T-helper 1 cell treated with Interleukin-12 subunit alpha and Interleukin-12 subunit beta and Interleukin-4 antibody, amounts not matched to agents 30 μg/mL and 1 μg/mL, for 36 hours (primary cell): ENCODE results near the gene WNK2.

Experiments used
- H3K27ac Mint-ChIP-seq: one replicate; pipeline ENCODE4 v1.8.0; 2021; ENCODE audit warnings: mild to moderate bottlenecking, mixed read lengths
- H3K27me3 Mint-ChIP-seq: one replicate; pipeline ENCODE4 v1.8.0; 2021; ENCODE audit warnings: low read depth, mixed read lengths
- H3K36me3 Mint-ChIP-seq: one replicate; pipeline ENCODE4 v1.8.0; 2021; ENCODE audit warnings: low read depth, mixed read lengths
- H3K4me1 Mint-ChIP-seq: one replicate; pipeline ENCODE4 v1.8.0; 2021; ENCODE audit warnings: low read depth, mixed read lengths
- H3K4me3 Mint-ChIP-seq: one replicate; pipeline ENCODE4 v1.8.0; 2021; ENCODE audit warnings: mild to moderate bottlenecking, moderate library complexity, mixed read lengths
- H3K9me3 Mint-ChIP-seq: one replicate; pipeline ENCODE4 v1.8.0; 2021; ENCODE audit warnings: mixed read lengths

The WNK2 gene

DNA sequence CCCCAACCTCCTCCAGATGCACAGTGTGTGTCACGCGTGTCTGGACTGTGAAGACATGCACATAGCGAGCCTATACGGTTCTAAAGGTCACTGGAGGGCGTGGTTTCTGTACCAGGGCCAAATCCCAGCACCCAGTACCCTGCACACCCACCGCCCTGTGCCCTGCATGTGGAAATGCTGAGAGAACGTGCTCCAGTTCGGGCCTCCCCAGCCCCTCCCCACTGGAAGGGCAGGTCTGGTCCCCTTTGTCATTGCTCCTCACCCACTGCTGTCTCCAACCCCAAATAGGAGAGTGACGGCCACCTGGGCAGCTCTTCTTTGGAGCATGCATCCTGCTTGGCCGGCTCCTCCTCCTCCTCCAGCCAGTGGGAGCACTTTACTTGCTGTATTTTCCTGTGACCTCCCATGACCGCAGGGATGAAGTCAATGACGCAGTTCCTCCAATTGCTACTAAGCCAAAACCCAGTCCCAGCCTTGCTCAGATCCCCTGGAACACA, 116.7 kb downstream of the WNK2 start:
- H3K36me3 Mint-ChIP-seq = no peaks in the 10 kb centered on the region

DNA sequence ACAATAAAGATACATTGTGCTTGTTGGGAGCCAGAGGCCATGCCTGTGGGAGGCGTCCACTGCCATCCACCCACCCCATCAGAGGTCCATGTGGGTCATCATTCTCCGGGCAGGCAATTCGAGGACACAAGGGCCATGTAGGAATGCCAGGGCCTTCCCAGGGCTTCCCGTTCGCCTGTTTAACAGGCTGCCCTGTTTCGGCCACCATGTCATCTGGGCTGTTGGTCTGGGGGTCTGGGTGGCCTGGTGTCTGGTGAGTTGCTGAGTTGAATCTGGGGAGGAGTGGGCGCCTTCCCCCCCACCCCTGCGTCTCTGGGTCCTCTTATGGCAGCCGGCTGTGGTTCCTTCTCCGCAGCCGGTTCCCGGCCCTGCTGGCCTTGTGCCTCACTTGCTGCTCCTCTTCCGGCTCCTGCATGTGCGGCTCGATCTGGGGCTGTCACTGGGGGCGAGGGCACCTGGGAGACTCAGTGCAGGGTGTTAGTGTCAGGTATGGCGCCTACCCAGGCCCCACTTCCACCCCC, 117.4 kb downstream of the WNK2 start:
- Mint-ChIP-seq H3K27ac (no peak overlapping the region), H3K4me3 (no peak overlapping the region), H3K4me1 (peaks cover 7% of the 10 kb centered on the region), H3K36me3 (no peaks in the 10 kb centered on the region), H3K27me3 (peaks cover 3% of the 10 kb centered on the region), H3K9me3 (no peaks in the 10 kb centered on the region)

More for the DNA sequence above, 116.7 kb downstream of the WNK2 start:
- no peaks in the 10 kb centered on the region for H3K9me3 Mint-ChIP-seq
- H3K27ac Mint-ChIP-seq = no peak overlapping the region
- no peak overlapping the region for H3K4me3 Mint-ChIP-seq
- H3K4me1 Mint-ChIP-seq = peaks cover 9% of the 10 kb centered on the region
- H3K27me3 Mint-ChIP-seq = peaks cover 3% of the 10 kb centered on the region

DNA sequence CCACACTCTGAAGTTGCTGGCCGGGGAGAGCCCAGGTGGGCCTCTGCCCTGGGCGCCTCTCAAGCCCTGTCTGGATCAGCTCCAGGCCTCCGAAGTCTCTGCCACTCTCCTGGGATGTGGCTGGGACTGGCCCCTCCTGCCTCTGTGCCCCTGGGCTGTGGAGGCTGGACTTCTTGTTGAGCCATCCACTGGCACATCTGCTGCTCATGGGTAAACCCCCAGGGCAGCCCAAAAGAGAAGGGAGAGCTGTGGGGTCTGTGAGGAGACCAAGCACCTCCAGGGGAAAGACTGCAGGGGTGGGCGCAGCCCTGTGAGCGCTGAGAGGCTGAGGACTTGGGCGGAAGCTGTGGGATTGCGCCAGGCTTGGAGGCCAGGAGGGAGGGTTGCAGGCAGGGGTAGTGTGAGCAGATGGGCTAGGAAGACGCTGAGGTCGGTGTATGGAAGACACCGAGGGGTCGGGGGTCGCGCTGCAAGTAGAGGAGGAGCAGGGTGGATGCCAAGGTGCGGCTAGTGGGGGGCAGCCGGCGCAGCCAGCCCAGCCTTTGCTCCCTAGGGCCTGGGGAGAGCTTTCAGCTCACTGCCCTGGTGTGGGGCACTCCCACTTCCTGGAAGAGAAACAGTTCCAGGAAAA, 118.1 kb downstream of the WNK2 start:
- Mint-ChIP-seq H3K4me1 (peaks cover 7% of the 10 kb centered on the region), H3K4me3 (no peak overlapping the region), H3K27ac (peak overlapping the region; percentile 20), H3K9me3 (no peaks in the 10 kb centered on the region), H3K27me3 (peaks cover 3% of the 10 kb centered on the region), H3K36me3 (no peaks in the 10 kb centered on the region)

DNA sequence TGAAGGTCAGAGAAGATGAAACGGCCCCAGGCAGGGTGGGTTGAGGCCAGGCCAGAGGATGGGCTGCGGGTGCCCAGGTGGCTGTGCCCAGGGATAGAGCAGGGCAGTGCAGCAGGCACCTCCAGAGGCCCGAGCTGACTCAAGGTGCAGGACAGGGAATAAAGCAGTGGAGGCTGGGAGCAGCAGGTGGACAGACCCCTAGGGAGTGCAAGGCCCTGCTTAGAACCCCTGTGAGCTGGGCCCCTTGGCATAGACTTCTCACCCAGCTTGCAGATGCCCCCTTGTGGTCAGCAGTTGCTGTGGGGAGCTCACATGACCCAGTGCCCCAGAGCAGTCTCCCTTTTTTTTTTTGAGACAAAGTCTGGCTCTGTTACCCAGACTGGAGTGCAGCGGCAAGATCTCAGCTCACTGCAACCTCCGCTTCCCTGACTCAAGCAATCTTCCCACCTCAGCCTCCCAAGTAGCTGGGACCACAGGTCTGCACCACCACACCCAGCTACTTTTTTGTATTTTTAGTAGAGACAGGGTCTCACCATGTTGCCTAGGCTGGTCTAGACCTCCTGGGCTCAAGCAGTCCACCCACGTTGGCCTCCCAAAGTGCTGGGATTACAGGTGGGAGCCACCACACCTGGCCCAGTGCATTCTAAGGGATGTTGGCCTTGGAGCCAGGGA, 118.8 kb downstream of the WNK2 start:
- Mint-ChIP-seq H3K27ac (no peak overlapping the region), H3K4me3 (no peak overlapping the region), H3K9me3 (no peaks in the 10 kb centered on the region), H3K4me1 (peaks cover 5% of the 10 kb centered on the region), H3K27me3 (no peaks in the 10 kb centered on the region), H3K36me3 (no peaks in the 10 kb centered on the region)

DNA sequence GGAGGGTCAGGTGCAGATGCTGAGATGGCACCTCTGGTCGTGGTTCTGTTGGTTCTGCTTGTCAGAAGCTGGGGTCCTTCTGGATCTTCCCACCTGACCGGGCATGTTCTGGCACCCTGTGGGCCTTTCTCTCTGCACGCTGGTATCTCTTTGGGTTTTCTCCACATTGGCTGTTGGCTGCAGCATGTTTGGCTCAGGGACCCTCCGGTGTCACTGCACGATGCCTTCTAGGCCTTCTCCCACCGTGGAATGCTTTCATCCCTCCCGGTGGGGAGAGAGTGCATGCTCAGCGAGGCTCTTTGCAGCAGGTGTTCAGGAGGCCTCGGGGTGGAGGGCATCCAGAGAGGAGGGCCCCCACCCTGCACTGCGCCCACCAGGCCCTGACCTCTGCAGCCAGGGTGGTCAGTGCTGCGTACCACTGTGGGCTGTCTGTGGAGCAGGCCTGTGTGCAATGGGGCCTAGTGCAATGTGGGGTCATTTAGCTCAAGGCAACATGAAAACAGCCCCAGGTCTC, 119.4 kb downstream of the WNK2 start:
- peaks cover 5% of the 10 kb centered on the region for H3K4me1 Mint-ChIP-seq
- no peaks in the 10 kb centered on the region for H3K36me3 Mint-ChIP-seq
- no peak overlapping the region for H3K27ac Mint-ChIP-seq
- no peaks in the 10 kb centered on the region for H3K27me3 Mint-ChIP-seq
- H3K9me3 Mint-ChIP-seq = no peaks in the 10 kb centered on the region
- H3K4me3 Mint-ChIP-seq = no peak overlapping the region

DNA sequence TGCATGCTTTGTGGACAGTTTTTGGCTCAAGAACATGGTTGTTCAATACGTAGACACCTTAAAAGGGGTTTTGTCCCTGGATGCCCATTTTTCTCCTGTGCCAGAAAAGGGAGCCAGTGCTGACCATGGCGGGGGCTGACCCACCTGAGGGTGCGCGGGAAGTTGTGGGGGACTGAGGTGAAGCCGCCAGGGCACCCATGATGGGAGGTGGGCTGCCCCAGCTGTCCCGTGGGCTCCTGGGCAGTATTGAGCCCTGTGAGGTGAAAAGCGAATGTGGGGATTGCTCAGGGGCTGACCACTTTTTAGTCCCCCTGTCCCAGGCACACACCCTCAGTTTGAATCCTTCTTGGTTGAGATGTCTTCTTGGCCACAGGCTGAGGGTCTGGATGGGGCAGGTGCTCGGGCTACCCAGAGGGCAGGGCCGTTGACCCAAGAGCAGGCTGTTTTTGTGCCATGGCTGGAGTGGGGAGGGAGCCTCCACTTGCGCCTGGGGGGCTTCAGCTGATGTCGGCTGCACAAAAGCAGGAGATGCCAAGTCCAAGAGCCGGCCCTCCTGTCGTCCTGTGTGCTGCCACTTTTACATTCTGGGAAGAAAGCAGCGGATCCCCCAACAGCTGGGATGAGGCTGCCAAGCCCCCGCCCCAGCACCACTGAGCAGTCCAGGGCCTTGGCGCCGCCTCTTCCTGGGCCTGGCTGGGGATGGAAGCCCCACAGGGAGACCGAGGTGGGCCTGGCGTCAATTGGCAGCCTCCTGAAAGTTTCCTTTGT, 120.1 kb downstream of the WNK2 start:
- Mint-ChIP-seq H3K27ac (no peak overlapping the region), H3K27me3 (no peaks in the 10 kb centered on the region), H3K4me1 (peaks cover 5% of the 10 kb centered on the region), H3K36me3 (no peaks in the 10 kb centered on the region), H3K9me3 (no peaks in the 10 kb centered on the region), H3K4me3 (no peak overlapping the region)

DNA sequence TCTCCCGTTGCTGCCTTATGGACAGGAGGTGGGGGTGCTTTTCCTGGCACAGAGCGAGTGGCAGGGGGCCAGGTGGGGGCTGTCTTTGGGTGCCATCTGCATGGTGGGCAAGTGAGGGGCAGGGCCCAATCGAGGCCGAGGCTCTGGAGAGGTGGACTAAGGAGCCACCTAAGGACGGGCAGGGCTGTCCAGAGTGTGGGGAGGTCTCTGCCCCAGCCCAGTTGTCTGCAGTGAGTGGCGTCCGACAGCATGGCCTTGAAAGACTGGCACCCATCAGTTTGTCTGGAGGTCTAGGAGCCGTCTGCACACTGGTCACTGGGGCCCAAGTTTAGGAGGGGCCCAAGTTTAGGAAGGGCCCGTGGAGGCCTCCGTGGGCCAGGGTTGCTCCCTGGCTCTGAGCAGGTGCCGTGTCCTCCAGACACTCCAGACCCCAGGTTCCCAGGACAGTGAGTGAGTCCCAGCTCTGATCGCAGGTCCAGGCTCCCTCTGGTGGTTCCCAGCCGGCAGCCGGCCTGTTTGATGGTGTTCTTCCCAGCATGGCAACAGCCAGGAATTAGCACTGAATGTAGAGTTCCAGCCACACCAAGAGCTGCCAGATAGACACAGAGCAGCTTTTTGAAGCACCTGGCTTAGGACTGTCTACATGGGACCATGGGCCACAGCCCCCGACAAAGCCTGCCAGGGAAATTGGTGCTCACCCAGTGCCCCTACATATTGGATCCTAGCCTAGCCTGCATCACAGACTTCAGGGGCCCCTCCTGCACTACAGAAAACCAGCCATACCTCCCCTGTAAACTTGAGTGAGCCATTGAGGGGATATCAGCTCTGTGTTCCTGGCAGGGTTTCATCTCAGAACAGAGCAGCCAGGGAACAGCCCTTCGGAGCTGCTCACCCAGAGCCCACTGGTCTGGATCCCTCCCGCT, 120.9 kb downstream of the WNK2 start:
- Mint-ChIP-seq H3K36me3 (no peaks in the 10 kb centered on the region), H3K27me3 (no peaks in the 10 kb centered on the region), H3K27ac (no peak overlapping the region), H3K9me3 (no peaks in the 10 kb centered on the region), H3K4me1 (peaks cover 5% of the 10 kb centered on the region), H3K4me3 (no peak overlapping the region)

DNA sequence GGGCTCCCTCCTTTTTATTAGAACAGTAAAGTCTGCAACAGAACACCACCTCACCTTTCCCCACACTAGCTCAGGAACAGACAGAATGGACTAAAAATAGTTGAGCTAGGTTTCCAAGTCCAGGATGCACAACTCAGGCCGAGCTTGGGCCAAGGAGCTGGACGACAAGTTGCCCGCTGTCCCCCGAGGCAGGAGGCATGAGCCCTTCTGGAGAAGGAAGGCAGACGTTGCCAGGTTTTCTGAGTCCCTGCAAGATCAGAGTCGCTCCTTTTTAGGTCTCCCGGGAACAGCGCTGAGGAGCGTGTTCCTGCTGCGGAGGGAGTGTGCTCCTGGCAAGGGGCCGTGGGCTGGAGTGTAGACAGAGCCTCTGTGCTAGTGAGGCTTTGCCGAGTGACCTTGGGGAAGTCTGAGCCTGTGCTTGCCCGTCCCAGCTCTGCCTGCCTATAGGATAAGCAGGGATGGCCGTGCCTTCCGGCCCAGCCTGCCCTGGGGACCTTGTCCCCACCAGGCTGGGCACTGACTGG, 121.6 kb downstream of the WNK2 start:
- H3K27me3 Mint-ChIP-seq = peaks cover 3% of the 10 kb centered on the region
- H3K9me3 Mint-ChIP-seq = no peaks in the 10 kb centered on the region
- peaks cover 5% of the 10 kb centered on the region for H3K4me1 Mint-ChIP-seq
- H3K36me3 Mint-ChIP-seq = no peaks in the 10 kb centered on the region
- no peak overlapping the region for H3K4me3 Mint-ChIP-seq
- no peak overlapping the region for H3K27ac Mint-ChIP-seq

DNA sequence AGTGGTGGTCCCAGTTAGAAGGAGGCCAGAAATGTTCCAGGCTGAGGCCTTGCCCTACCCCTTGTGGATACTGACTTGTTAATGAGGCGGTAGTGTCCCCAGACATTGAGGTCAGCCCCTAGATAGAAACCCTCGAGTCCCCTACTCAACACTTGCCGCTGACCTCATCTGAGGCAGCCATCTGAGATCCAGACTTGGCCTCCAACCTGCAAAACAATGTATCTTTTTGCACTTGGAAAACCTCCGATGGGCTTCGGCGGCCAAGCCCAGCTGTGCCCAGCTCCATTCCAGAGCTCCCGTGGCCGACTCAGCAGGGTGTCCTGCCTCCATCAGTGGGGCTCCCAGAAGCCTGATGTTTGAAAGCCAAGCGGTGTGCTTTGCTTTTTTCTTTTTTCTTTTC, 122.1 kb downstream of the WNK2 start:
- Mint-ChIP-seq H3K4me3 (no peak overlapping the region), H3K27me3 (peaks cover 6% of the 10 kb centered on the region), H3K27ac (no peak overlapping the region), H3K36me3 (no peaks in the 10 kb centered on the region), H3K4me1 (peaks cover 5% of the 10 kb centered on the region), H3K9me3 (no peaks in the 10 kb centered on the region)

DNA sequence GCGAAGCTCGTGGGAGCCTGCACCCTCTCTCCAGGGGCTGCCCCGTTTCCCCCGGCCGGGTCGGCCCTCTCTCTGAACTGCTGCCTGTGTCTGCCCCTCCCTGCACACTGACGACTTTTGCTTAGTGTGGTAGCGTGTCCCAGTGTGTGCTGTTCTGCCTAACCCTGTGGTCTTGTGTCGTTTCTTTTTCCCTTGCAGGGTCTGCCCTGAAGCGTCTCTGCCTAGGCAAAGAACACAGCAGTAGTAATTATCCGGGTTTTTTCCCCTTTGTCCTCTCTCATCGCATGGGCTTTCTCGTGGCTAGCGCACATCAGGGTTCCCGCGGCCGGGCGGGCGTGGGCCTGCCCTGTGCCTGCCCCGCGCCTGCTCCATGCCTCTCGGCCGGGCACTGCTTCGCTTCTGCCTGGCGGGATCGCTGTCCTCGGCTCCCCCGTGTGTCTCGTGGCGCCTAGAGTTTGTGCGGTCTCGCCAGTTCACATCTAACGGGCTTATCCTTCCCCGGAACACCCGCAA, 122.7 kb downstream of the WNK2 start:
- Mint-ChIP-seq H3K4me3 (no peak overlapping the region), H3K27me3 (peaks cover 8% of the 10 kb centered on the region), H3K36me3 (no peaks in the 10 kb centered on the region), H3K9me3 (no peaks in the 10 kb centered on the region), H3K27ac (no peak overlapping the region), H3K4me1 (peaks cover 5% of the 10 kb centered on the region)

DNA sequence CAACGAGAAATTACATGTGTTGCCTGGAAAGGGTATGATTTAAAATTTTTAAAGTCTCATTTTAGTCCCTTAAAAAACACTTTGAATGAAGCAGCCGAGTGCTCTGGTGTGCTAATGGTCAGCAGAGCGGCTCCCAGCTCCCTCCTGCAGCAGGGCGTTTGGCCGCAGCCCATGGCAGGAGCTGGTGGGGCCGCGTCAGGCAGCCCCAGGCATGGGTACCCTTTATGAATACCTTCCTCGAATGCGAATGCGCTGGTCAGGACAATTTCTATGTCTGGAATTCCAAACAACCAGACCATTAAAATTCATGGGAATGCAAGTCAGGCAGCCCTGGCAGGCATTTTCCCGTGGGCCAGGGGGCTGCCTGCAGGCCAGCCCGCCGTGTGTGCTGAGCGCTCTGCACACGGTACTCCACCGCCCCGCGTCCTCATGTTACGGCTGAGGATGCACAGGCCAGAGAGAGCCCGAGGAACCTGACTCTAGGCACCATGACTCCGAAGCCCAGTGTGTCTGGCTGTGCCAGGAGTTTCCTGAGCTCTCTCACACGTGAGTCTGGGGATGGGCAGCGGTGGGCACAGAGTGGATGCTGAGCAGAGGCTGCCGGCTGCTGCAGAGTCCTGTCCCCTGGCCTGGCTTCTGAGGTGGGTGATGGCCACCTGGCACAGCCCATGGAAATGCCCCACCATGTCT, 123.7 kb downstream of the WNK2 start:
- no peaks in the 10 kb centered on the region for H3K4me1 Mint-ChIP-seq
- H3K27ac Mint-ChIP-seq = no peak overlapping the region
- H3K36me3 Mint-ChIP-seq = no peaks in the 10 kb centered on the region
- H3K9me3 Mint-ChIP-seq = no peaks in the 10 kb centered on the region
- H3K4me3 Mint-ChIP-seq = no peak overlapping the region
- H3K27me3 Mint-ChIP-seq = peaks cover 9% of the 10 kb centered on the region

DNA sequence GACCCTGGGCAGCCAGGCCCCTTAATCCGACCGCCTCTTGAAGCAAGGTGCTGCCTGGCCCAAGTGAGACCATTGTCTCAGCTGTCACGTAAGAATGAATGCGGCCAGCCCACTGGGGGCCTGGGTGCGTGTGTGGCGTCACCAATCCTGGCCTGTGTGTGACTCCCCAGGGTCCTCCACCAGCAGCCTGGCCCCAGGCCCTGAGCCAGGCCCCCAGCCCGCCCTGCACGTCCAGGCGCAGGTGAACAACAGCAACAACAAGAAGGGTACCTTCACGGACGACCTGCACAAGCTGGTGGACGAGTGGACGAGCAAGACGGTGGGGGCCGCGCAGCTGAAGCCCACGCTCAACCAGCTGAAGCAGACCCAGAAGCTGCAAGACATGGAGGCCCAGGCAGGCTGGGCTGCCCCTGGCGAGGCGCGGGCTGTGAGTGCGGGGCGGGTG, 124.2 kb downstream of the WNK2 start:
- peaks cover 3% of the 10 kb centered on the region for H3K4me1 Mint-ChIP-seq
- H3K27me3 Mint-ChIP-seq = peaks cover 12% of the 10 kb centered on the region
- H3K27ac Mint-ChIP-seq = no peak overlapping the region
- H3K4me3 Mint-ChIP-seq = no peak overlapping the region
- H3K9me3 Mint-ChIP-seq = no peaks in the 10 kb centered on the region
- H3K36me3 Mint-ChIP-seq = no peaks in the 10 kb centered on the region

DNA sequence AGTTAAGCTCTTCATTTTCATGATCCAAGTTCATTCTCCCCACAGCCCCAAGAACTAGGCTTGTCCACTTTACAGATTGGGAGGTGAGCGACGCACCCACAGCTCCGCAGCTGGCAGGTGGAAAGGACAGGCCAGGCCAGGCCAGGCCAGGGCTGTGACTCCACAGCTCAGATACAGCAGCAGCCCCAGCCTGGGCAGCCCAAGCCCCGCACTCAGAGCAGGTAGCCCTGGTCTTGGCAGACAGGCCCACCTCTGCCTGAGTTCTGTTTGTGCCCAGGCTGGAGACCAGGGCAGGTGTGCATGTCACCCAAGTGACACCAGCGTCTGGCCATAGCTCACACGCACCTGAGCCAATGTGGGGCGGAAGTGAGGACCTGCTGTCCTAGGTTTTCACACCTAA, 124.7 kb downstream of the WNK2 start:
- peaks cover 3% of the 10 kb centered on the region for H3K4me1 Mint-ChIP-seq
- H3K9me3 Mint-ChIP-seq = no peaks in the 10 kb centered on the region
- H3K36me3 Mint-ChIP-seq = no peaks in the 10 kb centered on the region
- H3K27me3 Mint-ChIP-seq = peaks cover 16% of the 10 kb centered on the region
- H3K4me3 Mint-ChIP-seq = no peak overlapping the region
- no peak overlapping the region for H3K27ac Mint-ChIP-seq
